Measurements from ENCODE around the gene PTPRD.

Gene PTPRD

DNA sequence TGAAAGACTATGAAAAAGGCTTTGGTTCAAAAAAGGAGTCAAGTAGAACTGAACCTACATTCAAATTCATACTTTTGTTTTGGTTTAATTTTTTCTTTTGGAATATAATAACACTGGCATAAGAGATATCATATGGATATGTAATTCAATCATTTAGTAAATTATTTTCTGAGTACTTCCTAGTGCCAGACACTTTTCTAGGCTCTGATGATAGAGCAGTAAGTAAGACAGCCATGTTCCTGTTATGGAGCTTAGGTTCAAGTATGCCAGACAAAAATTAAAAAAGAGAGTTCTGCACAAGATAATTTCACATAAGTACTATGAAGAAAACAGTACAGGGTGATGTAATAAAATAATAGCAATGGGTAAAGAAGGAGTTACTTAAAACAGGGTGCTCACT is 1074.0 kb downstream of the PTPRD start:
- Histone ChIP-seq H3K4me3 (ENCODE audit: low read length) (no peak overlapping the region), H3K9me3 (ENCODE audit: control insufficient read depth, low read length) (no peaks in the 10 kb centered on the region), H3K36me3 (ENCODE audit: control insufficient read depth, insufficient read depth, low read length, severe bottlenecking) (no peaks in the 10 kb centered on the region), H3K4me1 (ENCODE audit: control insufficient read depth, insufficient read depth, low read length) (no peaks in the 10 kb centered on the region), H3K9ac (ENCODE audit: low read length) (no peak overlapping the region), H3K27me3 (replicated peaks; ENCODE audit: control insufficient read depth, insufficient read depth, low read length) (no peaks in the 10 kb centered on the region)
- no peak for DNase-seq (ENCODE audit: low read depth)

DNA sequence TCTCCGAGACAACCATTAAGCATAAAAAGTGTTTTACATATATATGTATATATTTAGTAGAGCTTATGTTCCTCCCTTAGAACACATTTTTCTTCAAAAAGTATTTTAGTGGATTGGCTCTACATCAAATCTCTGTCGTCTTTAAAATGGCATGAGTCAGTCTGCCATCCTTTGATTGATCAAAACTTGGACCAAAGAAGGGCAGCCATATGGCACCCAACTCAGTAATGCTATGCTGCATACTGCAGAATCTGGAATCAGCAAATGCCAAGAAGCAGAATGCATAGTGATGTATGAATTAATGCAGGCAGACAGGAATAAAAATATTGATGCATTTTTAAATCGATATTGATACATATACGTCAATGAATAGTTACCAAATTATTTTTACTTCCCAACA is 1074.4 kb downstream of the PTPRD start:
- H3K9ac ChIP-seq (ENCODE audit: low read length): no peak overlapping the region
- H3K27me3 ChIP-seq (replicated peaks; ENCODE audit: control insufficient read depth, insufficient read depth, low read length): no peaks in the 10 kb centered on the region
- no peak overlapping the region for H3K4me3 ChIP-seq (ENCODE audit: low read length)
- H3K9me3 ChIP-seq (ENCODE audit: control insufficient read depth, low read length): no peaks in the 10 kb centered on the region
- no peaks in the 10 kb centered on the region for H3K36me3 ChIP-seq (ENCODE audit: control insufficient read depth, insufficient read depth, low read length, severe bottlenecking)
- DNase-seq (ENCODE audit: low read depth): no peak
- no peaks in the 10 kb centered on the region for H3K4me1 ChIP-seq (ENCODE audit: control insufficient read depth, insufficient read depth, low read length)

GRCh38 chr9:9536523-9536922 is 1076.3 kb downstream of the PTPRD start:
- H3K9ac ChIP-seq (ENCODE audit: low read length): no peak overlapping the region
- no peaks in the 10 kb centered on the region for H3K36me3 ChIP-seq (ENCODE audit: control insufficient read depth, insufficient read depth, low read length, severe bottlenecking)
- no peaks in the 10 kb centered on the region for H3K27me3 ChIP-seq (replicated peaks; ENCODE audit: control insufficient read depth, insufficient read depth, low read length)
- no peak for DNase-seq (ENCODE audit: low read depth)
- no peaks in the 10 kb centered on the region for H3K4me1 ChIP-seq (ENCODE audit: control insufficient read depth, insufficient read depth, low read length)
- no peaks in the 10 kb centered on the region for H3K9me3 ChIP-seq (ENCODE audit: control insufficient read depth, low read length)
- no peak overlapping the region for H3K4me3 ChIP-seq (ENCODE audit: low read length)

- no peak overlapping the region for H3K4me3 ChIP-seq (ENCODE audit: low read length)
- H3K27me3 ChIP-seq (replicated peaks; ENCODE audit: control insufficient read depth, insufficient read depth, low read length): no peaks in the 10 kb centered on the region
- H3K36me3 ChIP-seq (ENCODE audit: control insufficient read depth, insufficient read depth, low read length, severe bottlenecking): no peaks in the 10 kb centered on the region
- H3K9me3 ChIP-seq (ENCODE audit: control insufficient read depth, low read length): no peaks in the 10 kb centered on the region
- H3K4me1 ChIP-seq (ENCODE audit: control insufficient read depth, insufficient read depth, low read length): no peaks in the 10 kb centered on the region
- DNase-seq (ENCODE audit: low read depth): no peak
- no peak overlapping the region for H3K9ac ChIP-seq (ENCODE audit: low read length)
Measured at GRCh38 chr9:9523476-9524139, 1089.2 kb downstream of the PTPRD start.

DNA sequence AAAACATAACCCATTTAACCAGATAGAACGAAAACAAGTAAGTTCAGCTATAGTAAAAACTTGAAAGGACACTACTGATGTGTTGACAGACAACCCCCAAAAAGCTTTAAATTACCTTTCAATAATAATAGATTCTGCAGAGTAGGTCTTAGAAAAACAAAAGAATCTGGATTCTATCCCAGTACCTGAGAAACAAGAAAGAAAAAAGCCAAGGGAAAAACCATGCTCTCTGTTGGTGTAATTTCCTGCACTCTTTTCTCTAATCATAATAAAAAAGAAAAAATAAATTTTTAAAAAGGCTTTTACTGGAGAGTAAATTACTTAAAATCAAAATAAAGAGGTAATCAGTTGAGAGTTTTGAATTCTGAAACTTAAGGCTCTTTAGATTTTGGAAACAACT is 1090.4 kb downstream of the PTPRD start:
- Histone ChIP-seq H3K9me3 (ENCODE audit: control insufficient read depth, low read length) (no peaks in the 10 kb centered on the region), H3K27me3 (replicated peaks; ENCODE audit: control insufficient read depth, insufficient read depth, low read length) (no peaks in the 10 kb centered on the region), H3K4me3 (ENCODE audit: low read length) (no peak overlapping the region), H3K4me1 (ENCODE audit: control insufficient read depth, insufficient read depth, low read length) (no peaks in the 10 kb centered on the region), H3K36me3 (ENCODE audit: control insufficient read depth, insufficient read depth, low read length, severe bottlenecking) (no peaks in the 10 kb centered on the region), H3K9ac (ENCODE audit: low read length) (no peak overlapping the region)
- DNase-seq (ENCODE audit: low read depth): no peak

- Histone ChIP-seq H3K4me3 (ENCODE audit: low read length) (no peak overlapping the region), H3K4me1 (ENCODE audit: control insufficient read depth, insufficient read depth, low read length) (no peaks in the 10 kb centered on the region), H3K9ac (ENCODE audit: low read length) (no peak overlapping the region), H3K9me3 (ENCODE audit: control insufficient read depth, low read length) (no peaks in the 10 kb centered on the region), H3K36me3 (ENCODE audit: control insufficient read depth, insufficient read depth, low read length, severe bottlenecking) (no peaks in the 10 kb centered on the region), H3K27me3 (replicated peaks; ENCODE audit: control insufficient read depth, insufficient read depth, low read length) (no peaks in the 10 kb centered on the region)
- DNase-seq (ENCODE audit: low read depth): no peak
Measured at GRCh38 chr9:9521033-9521779, 1091.6 kb downstream of the PTPRD start.

DNA sequence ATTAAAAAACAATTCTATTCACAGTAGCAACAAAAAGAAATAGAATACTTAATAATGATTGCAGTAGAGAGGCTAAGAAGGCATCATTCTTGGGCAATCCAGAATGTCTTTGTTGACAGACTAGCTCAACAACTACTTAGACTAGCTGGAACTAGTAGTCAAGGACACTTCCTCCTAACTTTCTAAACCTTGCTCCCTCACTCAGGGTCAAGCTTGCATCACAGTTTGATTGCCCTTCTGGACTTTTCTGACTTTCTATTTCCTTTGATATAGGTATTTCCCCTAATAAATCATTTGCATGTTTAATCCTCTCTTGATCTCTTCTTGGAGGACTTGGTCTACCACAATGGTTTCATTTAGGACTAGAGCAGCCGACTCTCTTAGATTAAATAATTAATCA is 1107.9 kb downstream of the PTPRD start:
- no peaks in the 10 kb centered on the region for H3K36me3 ChIP-seq (ENCODE audit: control insufficient read depth, insufficient read depth, low read length, severe bottlenecking)
- no peaks in the 10 kb centered on the region for H3K9me3 ChIP-seq (ENCODE audit: control insufficient read depth, low read length)
- no peak for DNase-seq (ENCODE audit: low read depth)
- H3K4me1 ChIP-seq (ENCODE audit: control insufficient read depth, insufficient read depth, low read length): no peaks in the 10 kb centered on the region
- H3K4me3 ChIP-seq (ENCODE audit: low read length): no peak overlapping the region
- no peaks in the 10 kb centered on the region for H3K27me3 ChIP-seq (replicated peaks; ENCODE audit: control insufficient read depth, insufficient read depth, low read length)
- H3K9ac ChIP-seq (ENCODE audit: low read length): no peak overlapping the region

GRCh38 chr9:9499546-9499945 is 1113.3 kb downstream of the PTPRD start:
- Histone ChIP-seq H3K27me3 (replicated peaks; ENCODE audit: control insufficient read depth, insufficient read depth, low read length) (no peaks in the 10 kb centered on the region), H3K9ac (ENCODE audit: low read length) (no peak overlapping the region), H3K4me1 (ENCODE audit: control insufficient read depth, insufficient read depth, low read length) (peaks cover 10% of the 10 kb centered on the region), H3K36me3 (ENCODE audit: control insufficient read depth, insufficient read depth, low read length, severe bottlenecking) (no peaks in the 10 kb centered on the region), H3K9me3 (ENCODE audit: control insufficient read depth, low read length) (peaks cover 4% of the 10 kb centered on the region), H3K4me3 (ENCODE audit: low read length) (no peak overlapping the region)
- no peak for DNase-seq (ENCODE audit: low read depth)

GRCh38 chr9:9498846-9499245 is 1114.0 kb downstream of the PTPRD start:
- Histone ChIP-seq H3K9ac (ENCODE audit: low read length) (no peak overlapping the region), H3K9me3 (ENCODE audit: control insufficient read depth, low read length) (peaks cover 5% of the 10 kb centered on the region)
- DNase-seq (ENCODE audit: low read depth): no peak

GRCh38 chr9:9498128-9498527 is 1114.7 kb downstream of the PTPRD start:
- no peaks in the 10 kb centered on the region for H3K36me3 ChIP-seq (ENCODE audit: control insufficient read depth, insufficient read depth, low read length, severe bottlenecking)
- H3K4me3 ChIP-seq (ENCODE audit: low read length): no peak overlapping the region
- H3K27me3 ChIP-seq (replicated peaks; ENCODE audit: control insufficient read depth, insufficient read depth, low read length): no peaks in the 10 kb centered on the region
- H3K4me1 ChIP-seq (ENCODE audit: control insufficient read depth, insufficient read depth, low read length): peaks cover 10% of the 10 kb centered on the region
- H3K9me3 ChIP-seq (ENCODE audit: control insufficient read depth, low read length): peaks cover 5% of the 10 kb centered on the region
- no peak for DNase-seq (ENCODE audit: low read depth)
- H3K9ac ChIP-seq (ENCODE audit: low read length): no peak overlapping the region

More at GRCh38 chr9:9498846-9499245, 1114.0 kb downstream of the PTPRD start:
- Histone ChIP-seq H3K4me1 (ENCODE audit: control insufficient read depth, insufficient read depth, low read length) (peaks cover 10% of the 10 kb centered on the region), H3K27me3 (replicated peaks; ENCODE audit: control insufficient read depth, insufficient read depth, low read length) (no peaks in the 10 kb centered on the region), H3K4me3 (ENCODE audit: low read length) (no peak overlapping the region), H3K36me3 (ENCODE audit: control insufficient read depth, insufficient read depth, low read length, severe bottlenecking) (no peaks in the 10 kb centered on the region)

- Histone ChIP-seq H3K27me3 (replicated peaks; ENCODE audit: control insufficient read depth, insufficient read depth, low read length) (no peaks in the 10 kb centered on the region), H3K9me3 (ENCODE audit: control insufficient read depth, low read length) (peaks cover 5% of the 10 kb centered on the region), H3K36me3 (ENCODE audit: control insufficient read depth, insufficient read depth, low read length, severe bottlenecking) (no peaks in the 10 kb centered on the region), H3K9ac (ENCODE audit: low read length) (no peak overlapping the region), H3K4me1 (ENCODE audit: control insufficient read depth, insufficient read depth, low read length) (peaks cover 10% of the 10 kb centered on the region), H3K4me3 (ENCODE audit: low read length) (no peak overlapping the region)
- DNase-seq (ENCODE audit: low read depth): no peak
Measured at GRCh38 chr9:9494336-9494735, 1118.5 kb downstream of the PTPRD start.
